Central memory CD8-positive, alpha-beta T cell (primary cell): ENCODE results near the gene GPR161.
"Not testable (repeated sequence)": the region's sequence is repeated elsewhere in the genome, so short reads cannot be mapped to it uniquely, and the experiment has no call there.

Experiments used
- ATAC-seq: fragments of 150-1000 bp; cut with Tn5 transposase; replicated peaks from 2 replicates; pipeline ENCODE4 v1.10.0; 2022; ENCODE audit warnings: mild to moderate bottlenecking, moderate FRiP score, moderate number of reproducible peaks; ENCODE audit not compliant: poor library complexity, severe bottlenecking; ENCODE audit errors: extremely low read depth
- DNase-seq, 2 donors: peaks; one replicate each; pipeline ENCODE4 v3.0.0; 2021; ENCODE audit warnings: low spot score in 2 of 2
- H3K27ac Mint-ChIP-seq: one replicate; pipeline ENCODE4 v1.8.0; 2022; ENCODE audit warnings: low read depth, mild to moderate bottlenecking, moderate library complexity, mixed read lengths
- H3K27me3 Mint-ChIP-seq: one replicate; pipeline ENCODE4 v1.8.0; 2022; ENCODE audit warnings: mixed read lengths
- H3K36me3 Mint-ChIP-seq: one replicate; pipeline ENCODE4 v1.8.0; 2022; ENCODE audit warnings: mild to moderate bottlenecking, moderate library complexity, mixed read lengths; ENCODE audit not compliant: insufficient read depth
- H3K4me1 Mint-ChIP-seq: one replicate; pipeline ENCODE4 v1.8.0; 2022; ENCODE audit warnings: mixed read lengths
- H3K4me3 Mint-ChIP-seq: one replicate; pipeline ENCODE4 v1.8.0; 2022; ENCODE audit warnings: mild to moderate bottlenecking, moderate library complexity, mixed read lengths
- H3K9me3 Mint-ChIP-seq: one replicate; pipeline ENCODE4 v1.8.0; 2022; ENCODE audit warnings: mixed read lengths

The GPR161 gene

GRCh38 chr1:168136709-168137514 is at the start of gene GPR161:
GPR161 (minus strand) TSS chr1:168136930; CDS start chr1:168104850, 32,080 bp downstream.
- no peak for DNase-seq

GRCh38 chr1:168181063-168181720 is 44.5 kb upstream of the GPR161 start:
- peak overlapping the region; percentile 18 for H3K4me3 Mint-ChIP-seq
- not testable (repeated sequence) for H3K27me3 Mint-ChIP-seq, H3K4me1 Mint-ChIP-seq

More at GRCh38 chr1:168136709-168137514, at the start of gene GPR161:
- Mint-ChIP-seq H3K9me3 (no peaks in the 10 kb centered on the region), H3K27ac (peak within 1 kb of the TSS; percentile 82), H3K27me3 (peaks cover 52% of the 10 kb centered on the region), H3K36me3 (peaks cover 1% of the 10 kb centered on the region), H3K4me1 (peaks cover 16% of the 10 kb centered on the region), H3K4me3 (peak within 1 kb of the TSS; percentile 91)
- ATAC-seq, result peak; percentile 39

GRCh38 chr1:168180148-168180524 is 43.4 kb upstream of the GPR161 start:
- Mint-ChIP-seq H3K4me3 (no peak overlapping the region), H3K27me3 (peaks cover 4% of the 10 kb centered on the region)
- ATAC-seq, result no peak

More at GRCh38 chr1:168181063-168181720, 44.5 kb upstream of the GPR161 start:
- not testable (repeated sequence) for ATAC-seq, H3K9me3 Mint-ChIP-seq, H3K27ac Mint-ChIP-seq, DNase-seq
- peaks cover 12% of the 10 kb centered on the region for H3K36me3 Mint-ChIP-seq

GRCh38 chr1:168179438-168180147 is 42.9 kb upstream of the GPR161 start:
- Mint-ChIP-seq H3K36me3 (peaks cover 3% of the 10 kb centered on the region), H3K4me3 (no peak overlapping the region), H3K27ac (no peak overlapping the region), H3K27me3 (peaks cover 10% of the 10 kb centered on the region), H3K9me3 (no peaks in the 10 kb centered on the region), H3K4me1 (peaks cover 6% of the 10 kb centered on the region)
- DNase-seq (no peak), ATAC-seq (no peak)

More at GRCh38 chr1:168180148-168180524, 43.4 kb upstream of the GPR161 start:
- peaks cover 6% of the 10 kb centered on the region for H3K4me1 Mint-ChIP-seq
- H3K27ac Mint-ChIP-seq, result no peak overlapping the region
- H3K36me3 Mint-ChIP-seq, result peaks cover 6% of the 10 kb centered on the region
- no peaks in the 10 kb centered on the region for H3K9me3 Mint-ChIP-seq
- no peak for DNase-seq

GRCh38 chr1:168178638-168179437 is 42.1 kb upstream of the GPR161 start, which contains the start of gene TIPRL:
TIPRL (plus strand) TSS chr1:168178962; CDS start chr1:168179078, 116 bp downstream.
- H3K27me3 Mint-ChIP-seq, result peaks cover 16% of the 10 kb centered on the region
- H3K27ac Mint-ChIP-seq, result no peak within 1 kb of the TSS
- H3K36me3 Mint-ChIP-seq, result peaks cover 2% of the 10 kb centered on the region

GRCh38 chr1:168178227-168178637 is 41.5 kb upstream of the GPR161 start:
- peaks cover 22% of the 10 kb centered on the region for H3K27me3 Mint-ChIP-seq
- H3K36me3 Mint-ChIP-seq, result peaks cover 2% of the 10 kb centered on the region
- no peak for ATAC-seq

More at GRCh38 chr1:168178638-168179437, 42.1 kb upstream of the GPR161 start, which contains the start of gene TIPRL:
- DNase-seq (peak; percentile 89 to 90), ATAC-seq (peak; percentile 87)
- Mint-ChIP-seq H3K9me3 (no peaks in the 10 kb centered on the region), H3K4me1 (peaks cover 3% of the 10 kb centered on the region), H3K4me3 (no peak within 1 kb of the TSS)

GRCh38 chr1:168172250-168172915 is 35.7 kb upstream of the GPR161 start:
- no peaks in the 10 kb centered on the region for H3K9me3 Mint-ChIP-seq
- peaks cover 36% of the 10 kb centered on the region for H3K27me3 Mint-ChIP-seq
- H3K4me1 Mint-ChIP-seq, result no peaks in the 10 kb centered on the region
- no peak overlapping the region for H3K4me3 Mint-ChIP-seq
- DNase-seq, result no peak
- H3K27ac Mint-ChIP-seq, result no peak overlapping the region
- no peaks in the 10 kb centered on the region for H3K36me3 Mint-ChIP-seq
- no peak for ATAC-seq

More at GRCh38 chr1:168178227-168178637, 41.5 kb upstream of the GPR161 start:
- no peak for DNase-seq
- H3K4me3 Mint-ChIP-seq, result no peak overlapping the region
- no peaks in the 10 kb centered on the region for H3K9me3 Mint-ChIP-seq
- no peaks in the 10 kb centered on the region for H3K4me1 Mint-ChIP-seq
- H3K27ac Mint-ChIP-seq, result no peak overlapping the region

GRCh38 chr1:168170564-168171508 is 34.1 kb upstream of the GPR161 start:
- Mint-ChIP-seq H3K4me1 (no peaks in the 10 kb centered on the region), H3K27me3 (peaks cover 37% of the 10 kb centered on the region), H3K36me3 (no peaks in the 10 kb centered on the region), H3K27ac (no peak overlapping the region), H3K4me3 (no peak overlapping the region), H3K9me3 (no peaks in the 10 kb centered on the region)
- ATAC-seq, result no peak
- DNase-seq, result no peak

- H3K36me3 Mint-ChIP-seq, result no peaks in the 10 kb centered on the region
- H3K4me1 Mint-ChIP-seq, result no peaks in the 10 kb centered on the region
- H3K27ac Mint-ChIP-seq, result no peak overlapping the region
- peaks cover 23% of the 10 kb centered on the region for H3K27me3 Mint-ChIP-seq
- no peak for DNase-seq
- no peak overlapping the region for H3K4me3 Mint-ChIP-seq
- ATAC-seq, result no peak
- no peaks in the 10 kb centered on the region for H3K9me3 Mint-ChIP-seq
These were observed 31.1 kb upstream of the GPR161 start for GRCh38 chr1:168167806-168168205.

- ATAC-seq (no peak), DNase-seq (no peak)
- Mint-ChIP-seq H3K27me3 (peaks cover 50% of the 10 kb centered on the region), H3K4me3 (no peak overlapping the region), H3K27ac (no peak overlapping the region), H3K36me3 (no peaks in the 10 kb centered on the region), H3K4me1 (no peaks in the 10 kb centered on the region), H3K9me3 (peaks cover 9% of the 10 kb centered on the region)
These were observed 28.0 kb upstream of the GPR161 start for GRCh38 chr1:168164771-168165170.

GRCh38 chr1:168163670-168164069 is 26.9 kb upstream of the GPR161 start:
- no peak overlapping the region for H3K4me3 Mint-ChIP-seq
- H3K9me3 Mint-ChIP-seq, result peaks cover 18% of the 10 kb centered on the region
- H3K27ac Mint-ChIP-seq, result no peak overlapping the region
- no peak for ATAC-seq
- no peaks in the 10 kb centered on the region for H3K36me3 Mint-ChIP-seq
- H3K27me3 Mint-ChIP-seq, result peaks cover 61% of the 10 kb centered on the region
- H3K4me1 Mint-ChIP-seq, result no peaks in the 10 kb centered on the region
- DNase-seq, result no peak
